Chondrocyte (in vitro differentiated cells): ENCODE measurements around the gene ATP11A. TPM values are rescaled to one million over a fixed set of nuclear protein-coding genes. Genes with fewer than 3 reads are reported as not detected.
A peak's percentile ranks its signal among the peaks of the same experiment; 100 is the strongest.
"Not testable (repeated sequence)": the region's sequence is repeated elsewhere in the genome, so short reads cannot be mapped to it uniquely, and the experiment has no call there.

ENCODE experiments used
- DNase-seq: peaks from one replicate; pipeline ENCODE4 v3.0.0; 2021; ENCODE audit warnings: mixed read lengths, low spot score
- H3K27ac Mint-ChIP-seq: one replicate; pipeline ENCODE4 v1.8.0; 2021; ENCODE audit warnings: mild to moderate bottlenecking, moderate library complexity, mixed read lengths; ENCODE audit not compliant: unreplicated experiment
- H3K27me3 Mint-ChIP-seq: 2 replicates; pipeline ENCODE4 v1.8.0; 2021; ENCODE audit warnings: low read depth, mixed read lengths
- H3K36me3 Mint-ChIP-seq: 2 replicates; pipeline ENCODE4 v1.8.0; 2021; ENCODE audit warnings: low read depth, mixed read lengths
- H3K4me1 Mint-ChIP-seq: 2 replicates; pipeline ENCODE4 v1.8.0; 2021; ENCODE audit warnings: low read depth, mild to moderate bottlenecking, mixed read lengths
- H3K4me3 Mint-ChIP-seq: one replicate; pipeline ENCODE4 v1.8.0; 2021; ENCODE audit warnings: mild to moderate bottlenecking, moderate library complexity, mixed read lengths; ENCODE audit not compliant: unreplicated experiment
- H3K9me3 Mint-ChIP-seq: 2 replicates; pipeline ENCODE4 v1.8.0; 2021; ENCODE audit warnings: low read depth, mixed read lengths
- total RNA-seq: library from RNA; stranded (reverse); gene quantifications from 3 replicates; pipeline ENCODE4 v1.2.1, GENCODE V29; 2021
- TF ChIP-seq, protein P1 (sequence below): fragments of 200-600 bp; sonication (generic); IDR thresholded peaks from 2 replicates; pipeline ENCODE4 v1.5.0; 2021; ENCODE audit warnings: antibody characterized with exemption, mild to moderate bottlenecking, moderate library complexity

The ATP11A gene
- total RNA-seq, 1 donor from 2014 or later = 13.1 TPM

DNA sequence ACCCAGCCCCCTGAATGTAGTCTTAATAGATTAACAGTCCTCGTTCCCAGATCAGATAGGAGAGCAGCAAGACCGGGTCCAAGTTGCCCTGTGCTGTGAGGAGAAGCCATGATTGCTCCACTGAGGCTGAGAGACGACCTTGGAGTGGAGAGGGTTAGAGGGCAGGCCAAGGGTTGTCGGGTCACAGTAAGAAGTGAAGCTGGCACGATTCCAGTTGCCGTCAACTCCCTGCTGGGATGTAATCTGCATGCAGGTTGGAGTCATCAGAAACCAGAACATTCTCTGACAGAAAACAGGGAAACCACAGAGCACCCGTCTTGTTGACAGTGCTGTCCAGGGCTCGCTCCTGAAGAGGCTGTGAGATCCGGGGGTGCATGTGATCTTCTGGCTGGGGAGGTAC is 19.0 kb upstream of the ATP11A start:
- peaks cover 15% of the 10 kb centered on the region for H3K27me3 Mint-ChIP-seq
- no peak overlapping the region for H3K4me3 Mint-ChIP-seq
- H3K27ac Mint-ChIP-seq = no peak overlapping the region
- H3K4me1 Mint-ChIP-seq = no peaks in the 10 kb centered on the region
- H3K36me3 Mint-ChIP-seq = no peaks in the 10 kb centered on the region
- TF ChIP-seq, protein P1, sequence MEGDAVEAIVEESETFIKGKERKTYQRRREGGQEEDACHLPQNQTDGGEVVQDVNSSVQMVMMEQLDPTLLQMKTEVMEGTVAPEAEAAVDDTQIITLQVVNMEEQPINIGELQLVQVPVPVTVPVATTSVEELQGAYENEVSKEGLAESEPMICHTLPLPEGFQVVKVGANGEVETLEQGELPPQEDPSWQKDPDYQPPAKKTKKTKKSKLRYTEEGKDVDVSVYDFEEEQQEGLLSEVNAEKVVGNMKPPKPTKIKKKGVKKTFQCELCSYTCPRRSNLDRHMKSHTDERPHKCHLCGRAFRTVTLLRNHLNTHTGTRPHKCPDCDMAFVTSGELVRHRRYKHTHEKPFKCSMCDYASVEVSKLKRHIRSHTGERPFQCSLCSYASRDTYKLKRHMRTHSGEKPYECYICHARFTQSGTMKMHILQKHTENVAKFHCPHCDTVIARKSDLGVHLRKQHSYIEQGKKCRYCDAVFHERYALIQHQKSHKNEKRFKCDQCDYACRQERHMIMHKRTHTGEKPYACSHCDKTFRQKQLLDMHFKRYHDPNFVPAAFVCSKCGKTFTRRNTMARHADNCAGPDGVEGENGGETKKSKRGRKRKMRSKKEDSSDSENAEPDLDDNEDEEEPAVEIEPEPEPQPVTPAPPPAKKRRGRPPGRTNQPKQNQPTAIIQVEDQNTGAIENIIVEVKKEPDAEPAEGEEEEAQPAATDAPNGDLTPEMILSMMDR = no peak
- H3K9me3 Mint-ChIP-seq = no peaks in the 10 kb centered on the region
- no peak for DNase-seq

DNA sequence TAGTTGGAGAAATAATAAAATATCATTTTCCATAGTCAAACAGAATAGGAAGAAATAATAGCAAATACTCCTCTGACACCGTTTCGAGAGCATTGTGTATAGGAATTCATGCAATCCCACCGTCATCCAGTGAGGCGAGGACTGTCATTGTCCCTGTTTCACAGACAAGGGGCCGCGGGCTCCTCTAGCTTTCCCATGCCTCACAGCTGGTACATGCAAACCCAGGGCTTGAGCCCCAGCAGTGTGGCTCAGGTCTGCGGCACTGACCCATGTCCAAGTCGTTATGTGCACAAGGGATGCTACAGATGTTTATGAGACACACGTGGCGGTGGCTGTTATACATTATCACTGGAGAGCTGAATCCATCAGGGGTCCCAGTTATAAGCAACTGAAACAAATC is 18.5 kb upstream of the ATP11A start:
- Mint-ChIP-seq H3K4me1 (no peaks in the 10 kb centered on the region), H3K4me3 (no peak overlapping the region), H3K27ac (no peak overlapping the region), H3K27me3 (peaks cover 20% of the 10 kb centered on the region), H3K9me3 (no peaks in the 10 kb centered on the region), H3K36me3 (no peaks in the 10 kb centered on the region)
- TF ChIP-seq, protein P1 = no peak
- DNase-seq = no peak

DNA sequence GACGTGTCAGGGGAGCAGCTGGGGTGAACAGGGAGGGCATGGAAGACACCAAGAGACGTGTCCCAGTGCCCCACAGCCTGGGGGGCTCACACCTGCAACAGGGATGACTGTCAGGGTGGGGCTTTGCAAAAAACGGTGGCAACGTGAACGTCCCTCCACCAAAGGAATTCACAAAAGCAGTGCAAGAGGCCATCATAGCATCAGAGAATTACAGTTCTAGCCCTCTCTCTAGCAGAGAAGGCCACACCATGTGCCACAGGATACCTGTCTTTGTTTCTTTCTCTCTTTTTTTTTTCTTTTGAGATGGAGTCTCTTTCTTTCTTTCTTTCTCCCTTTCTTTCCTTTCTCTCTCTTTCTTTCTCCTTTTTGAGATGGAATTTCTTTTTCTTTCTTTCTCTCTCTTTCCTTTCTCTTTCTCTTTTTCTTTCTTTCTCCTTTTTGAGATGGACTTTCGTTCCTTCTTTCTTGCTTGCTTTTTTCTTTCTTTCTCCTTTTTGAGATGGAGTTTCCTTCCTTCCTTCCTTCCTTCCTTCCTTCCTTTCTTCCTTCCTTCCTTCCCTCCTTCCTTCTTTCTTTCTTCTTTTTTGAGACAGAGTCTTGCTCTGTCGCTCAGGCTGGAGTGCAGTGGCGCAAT is 17.1 kb upstream of the ATP11A start:
- peaks cover 26% of the 10 kb centered on the region for H3K27me3 Mint-ChIP-seq
- H3K4me3 Mint-ChIP-seq = no peak overlapping the region
- no peak overlapping the region for H3K27ac Mint-ChIP-seq
- H3K9me3 Mint-ChIP-seq = no peaks in the 10 kb centered on the region
- H3K4me1 Mint-ChIP-seq = no peaks in the 10 kb centered on the region
- DNase-seq = no peak
- no peaks in the 10 kb centered on the region for H3K36me3 Mint-ChIP-seq
- TF ChIP-seq, protein P1 = no peak

DNA sequence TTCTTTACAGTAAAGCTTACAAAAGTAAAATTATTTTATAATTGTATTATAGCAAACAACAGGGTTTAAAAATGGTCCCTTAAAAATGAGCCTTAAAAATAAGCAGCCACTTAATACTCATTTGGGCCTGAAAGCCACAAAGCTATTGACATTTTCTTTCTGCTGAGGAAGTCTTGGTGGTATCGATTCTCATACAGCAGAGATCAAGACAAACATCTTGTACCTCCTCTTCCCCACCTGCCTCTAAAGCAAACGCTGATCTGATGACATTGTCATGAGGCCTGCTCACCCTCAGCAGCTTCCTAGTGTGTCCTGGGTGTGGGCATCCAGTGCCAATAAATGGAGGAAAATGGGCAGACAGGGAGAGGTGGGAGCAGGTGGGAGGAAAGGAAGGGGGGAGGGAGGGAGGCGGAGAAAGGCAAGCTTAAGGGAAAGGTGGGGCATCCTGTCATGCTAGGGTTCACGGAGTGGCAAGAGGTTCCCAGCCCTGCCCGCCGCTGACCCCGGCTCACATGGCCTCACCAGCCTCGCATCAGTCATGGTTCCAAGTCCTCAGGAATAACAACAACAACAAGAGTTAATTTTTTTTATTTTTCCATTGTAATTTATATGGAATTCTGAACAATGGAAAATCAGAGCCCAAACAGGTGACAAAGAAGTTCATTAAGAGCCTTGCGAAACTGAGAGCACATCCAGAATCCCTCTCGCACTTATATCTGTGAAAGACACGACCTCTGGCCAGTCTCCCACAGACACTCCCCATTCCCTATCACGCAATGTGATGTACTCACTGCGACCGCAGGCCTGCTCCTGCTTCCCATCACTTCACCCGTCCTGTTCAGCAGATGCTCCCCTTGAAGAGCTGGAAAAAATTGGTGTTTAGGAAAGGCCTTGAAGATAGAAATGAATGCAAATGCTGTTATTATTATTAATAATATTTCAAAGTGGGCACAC is 15.1 kb upstream of the ATP11A start:
- DNase-seq = peak; percentile 34
- TF ChIP-seq, protein P1 = no peak
- Mint-ChIP-seq H3K27me3 (peaks cover 22% of the 10 kb centered on the region), H3K9me3 (no peaks in the 10 kb centered on the region), H3K27ac (no peak overlapping the region), H3K4me3 (no peak overlapping the region), H3K4me1 (no peaks in the 10 kb centered on the region), H3K36me3 (no peaks in the 10 kb centered on the region)

DNA sequence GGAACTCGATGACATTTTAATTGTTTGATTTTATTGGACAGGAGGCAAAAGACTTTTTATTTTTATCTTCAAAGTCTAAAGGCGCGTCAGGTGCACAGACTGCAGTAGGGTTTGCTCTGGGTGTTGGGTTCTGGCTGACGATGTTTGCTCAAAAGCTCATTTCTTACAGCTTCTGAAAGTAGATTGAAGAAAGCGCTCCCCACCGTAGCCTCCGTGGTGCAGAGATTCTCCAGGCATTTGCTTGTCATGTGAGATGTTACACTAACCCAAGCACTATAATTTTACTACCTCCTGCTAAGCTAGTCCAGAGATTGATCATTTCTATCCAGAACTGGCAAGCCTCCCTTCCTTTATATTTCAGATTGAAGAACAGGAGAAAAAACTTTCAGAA is 14.5 kb upstream of the ATP11A start:
- DNase-seq = no peak
- Mint-ChIP-seq H3K36me3 (no peaks in the 10 kb centered on the region), H3K4me1 (no peaks in the 10 kb centered on the region), H3K4me3 (no peak overlapping the region), H3K9me3 (no peaks in the 10 kb centered on the region), H3K27ac (peak overlapping the region; percentile 41), H3K27me3 (peaks cover 22% of the 10 kb centered on the region)
- TF ChIP-seq, protein P1 = no peak

DNA sequence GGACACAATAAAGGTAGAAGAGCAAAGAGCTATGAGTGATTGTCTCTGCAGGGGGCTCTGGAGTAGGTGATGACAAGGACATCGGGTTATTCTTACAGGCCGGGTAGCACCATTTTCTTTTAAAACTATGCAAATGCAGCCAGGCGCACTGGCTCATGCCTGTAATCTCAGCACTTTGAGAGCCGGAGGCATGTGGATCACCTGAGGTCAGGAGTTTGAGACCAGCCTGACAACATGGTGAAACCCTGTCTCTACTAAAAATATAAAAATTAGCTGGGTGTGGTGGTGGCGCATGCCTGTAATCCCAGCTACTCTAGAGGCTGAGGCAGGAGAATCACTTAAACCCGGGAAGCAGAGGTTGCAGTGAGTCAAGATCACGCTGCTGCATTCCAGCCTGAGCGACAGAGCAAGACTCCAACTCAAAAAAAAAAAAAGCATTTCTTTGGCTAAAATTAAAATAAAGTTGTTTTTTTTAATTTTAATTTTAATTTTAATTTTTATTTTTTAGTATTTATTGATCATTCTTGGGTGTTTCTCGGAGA is 12.3 kb upstream of the ATP11A start:
- not testable (repeated sequence) for H3K36me3 Mint-ChIP-seq, H3K4me3 Mint-ChIP-seq, H3K4me1 Mint-ChIP-seq, H3K9me3 Mint-ChIP-seq, H3K27ac Mint-ChIP-seq
- H3K27me3 Mint-ChIP-seq = peaks cover 22% of the 10 kb centered on the region
- peak; percentile 26 for DNase-seq
